Activated naive CD8-positive, alpha-beta T cell (primary cell): ENCODE data around the gene NOX3.

ENCODE experiments used
- H3K27ac Mint-ChIP-seq: one replicate; pipeline ENCODE4 v1.8.0; 2021; ENCODE audit warnings: mixed read lengths
- H3K27me3 Mint-ChIP-seq: one replicate; pipeline ENCODE4 v1.8.0; 2021; ENCODE audit warnings: mixed read lengths
- H3K36me3 Mint-ChIP-seq: one replicate; pipeline ENCODE4 v1.8.0; 2021; ENCODE audit warnings: mixed read lengths
- H3K4me1 Mint-ChIP-seq: one replicate; pipeline ENCODE4 v1.8.0; 2021; ENCODE audit warnings: low read depth, mixed read lengths
- H3K4me3 Mint-ChIP-seq: one replicate; pipeline ENCODE4 v1.8.0; 2021; ENCODE audit warnings: mild to moderate bottlenecking, mixed read lengths
- H3K9me3 Mint-ChIP-seq: one replicate; pipeline ENCODE4 v1.8.0; 2021; ENCODE audit warnings: low read depth, mixed read lengths

Gene NOX3

GRCh38 chr6:155429321-155429893 is 26.2 kb downstream of the NOX3 start:
- no peak overlapping the region for H3K27ac Mint-ChIP-seq
- no peaks in the 10 kb centered on the region for H3K27me3 Mint-ChIP-seq
- no peak overlapping the region for H3K4me3 Mint-ChIP-seq
- no peaks in the 10 kb centered on the region for H3K9me3 Mint-ChIP-seq
- H3K36me3 Mint-ChIP-seq, result no peaks in the 10 kb centered on the region
- no peaks in the 10 kb centered on the region for H3K4me1 Mint-ChIP-seq

GRCh38 chr6:155426408-155426945 is 29.2 kb downstream of the NOX3 start:
- Mint-ChIP-seq H3K27ac (peak overlapping the region; percentile 7), H3K4me1 (peaks cover 2% of the 10 kb centered on the region), H3K4me3 (no peak overlapping the region), H3K36me3 (no peaks in the 10 kb centered on the region), H3K27me3 (no peaks in the 10 kb centered on the region), H3K9me3 (no peaks in the 10 kb centered on the region)

GRCh38 chr6:155424181-155424580 is 31.5 kb downstream of the NOX3 start:
- Mint-ChIP-seq H3K27ac (no peak overlapping the region), H3K4me3 (no peak overlapping the region), H3K9me3 (no peaks in the 10 kb centered on the region), H3K4me1 (peaks cover 21% of the 10 kb centered on the region), H3K36me3 (no peaks in the 10 kb centered on the region), H3K27me3 (no peaks in the 10 kb centered on the region)

GRCh38 chr6:155422635-155423034 is 33.0 kb downstream of the NOX3 start:
- Mint-ChIP-seq H3K27ac (peak overlapping the region; percentile 42), H3K4me3 (no peak overlapping the region)

GRCh38 chr6:155420492-155420891 is 35.1 kb downstream of the NOX3 start:
- Mint-ChIP-seq H3K4me3 (no peak overlapping the region), H3K36me3 (no peaks in the 10 kb centered on the region), H3K27ac (peak overlapping the region; percentile 87), H3K9me3 (no peaks in the 10 kb centered on the region), H3K27me3 (no peaks in the 10 kb centered on the region), H3K4me1 (peaks cover 49% of the 10 kb centered on the region)

More at GRCh38 chr6:155422635-155423034, 33.0 kb downstream of the NOX3 start:
- peaks cover 36% of the 10 kb centered on the region for H3K4me1 Mint-ChIP-seq
- H3K36me3 Mint-ChIP-seq, result no peaks in the 10 kb centered on the region
- H3K27me3 Mint-ChIP-seq, result no peaks in the 10 kb centered on the region
- H3K9me3 Mint-ChIP-seq, result no peaks in the 10 kb centered on the region

GRCh38 chr6:155419161-155419560 is 36.5 kb downstream of the NOX3 start:
- Mint-ChIP-seq H3K4me3 (peak overlapping the region; percentile 76), H3K27me3 (no peaks in the 10 kb centered on the region), H3K27ac (peak overlapping the region; percentile 95), H3K4me1 (peaks cover 50% of the 10 kb centered on the region), H3K36me3 (no peaks in the 10 kb centered on the region), H3K9me3 (no peaks in the 10 kb centered on the region)

GRCh38 chr6:155418017-155418761 is 37.5 kb downstream of the NOX3 start:
- Mint-ChIP-seq H3K36me3 (no peaks in the 10 kb centered on the region), H3K4me1 (peaks cover 48% of the 10 kb centered on the region), H3K4me3 (peak overlapping the region; percentile 76)

GRCh38 chr6:155417454-155417853 is 38.2 kb downstream of the NOX3 start:
- Mint-ChIP-seq H3K27ac (peak overlapping the region; percentile 95), H3K4me1 (peaks cover 49% of the 10 kb centered on the region), H3K36me3 (no peaks in the 10 kb centered on the region), H3K27me3 (no peaks in the 10 kb centered on the region), H3K9me3 (no peaks in the 10 kb centered on the region), H3K4me3 (peak overlapping the region; percentile 76)

More at GRCh38 chr6:155418017-155418761, 37.5 kb downstream of the NOX3 start:
- H3K27ac Mint-ChIP-seq, result peak overlapping the region; percentile 95
- H3K27me3 Mint-ChIP-seq, result no peaks in the 10 kb centered on the region
- no peaks in the 10 kb centered on the region for H3K9me3 Mint-ChIP-seq

GRCh38 chr6:155415953-155416352 is 39.7 kb downstream of the NOX3 start:
- Mint-ChIP-seq H3K36me3 (no peaks in the 10 kb centered on the region), H3K4me3 (no peak overlapping the region), H3K4me1 (peaks cover 46% of the 10 kb centered on the region), H3K9me3 (no peaks in the 10 kb centered on the region), H3K27me3 (no peaks in the 10 kb centered on the region), H3K27ac (peak overlapping the region; percentile 61)

GRCh38 chr6:155414049-155414448 is 41.6 kb downstream of the NOX3 start:
- Mint-ChIP-seq H3K27me3 (no peaks in the 10 kb centered on the region), H3K4me3 (no peak overlapping the region), H3K27ac (no peak overlapping the region), H3K9me3 (no peaks in the 10 kb centered on the region), H3K4me1 (peaks cover 29% of the 10 kb centered on the region), H3K36me3 (no peaks in the 10 kb centered on the region)

GRCh38 chr6:155412335-155412734 is 43.3 kb downstream of the NOX3 start:
- no peaks in the 10 kb centered on the region for H3K27me3 Mint-ChIP-seq
- H3K9me3 Mint-ChIP-seq, result no peaks in the 10 kb centered on the region
- H3K4me3 Mint-ChIP-seq, result no peak overlapping the region
- no peaks in the 10 kb centered on the region for H3K36me3 Mint-ChIP-seq
- no peak overlapping the region for H3K27ac Mint-ChIP-seq
- peaks cover 13% of the 10 kb centered on the region for H3K4me1 Mint-ChIP-seq

GRCh38 chr6:155411154-155412052 is 44.2 kb downstream of the NOX3 start:
- Mint-ChIP-seq H3K36me3 (no peaks in the 10 kb centered on the region), H3K4me3 (no peak overlapping the region), H3K9me3 (no peaks in the 10 kb centered on the region), H3K27me3 (no peaks in the 10 kb centered on the region), H3K4me1 (peaks cover 7% of the 10 kb centered on the region), H3K27ac (no peak overlapping the region)

- no peak overlapping the region for H3K27ac Mint-ChIP-seq
- H3K4me3 Mint-ChIP-seq, result no peak overlapping the region
- H3K36me3 Mint-ChIP-seq, result no peaks in the 10 kb centered on the region
- H3K27me3 Mint-ChIP-seq, result no peaks in the 10 kb centered on the region
- H3K9me3 Mint-ChIP-seq, result no peaks in the 10 kb centered on the region
- H3K4me1 Mint-ChIP-seq, result peaks cover 1% of the 10 kb centered on the region
Measured at GRCh38 chr6:155409391-155409790, 46.2 kb downstream of the NOX3 start.

GRCh38 chr6:155408981-155409380 is 46.7 kb downstream of the NOX3 start:
- Mint-ChIP-seq H3K4me3 (no peak overlapping the region), H3K36me3 (no peaks in the 10 kb centered on the region), H3K27ac (no peak overlapping the region), H3K4me1 (peaks cover 1% of the 10 kb centered on the region), H3K9me3 (no peaks in the 10 kb centered on the region), H3K27me3 (no peaks in the 10 kb centered on the region)

- no peak overlapping the region for H3K4me3 Mint-ChIP-seq
- H3K27ac Mint-ChIP-seq, result no peak overlapping the region
- H3K9me3 Mint-ChIP-seq, result no peaks in the 10 kb centered on the region
- no peaks in the 10 kb centered on the region for H3K27me3 Mint-ChIP-seq
- H3K4me1 Mint-ChIP-seq, result peaks cover 1% of the 10 kb centered on the region
- H3K36me3 Mint-ChIP-seq, result no peaks in the 10 kb centered on the region
Measured at GRCh38 chr6:155408231-155408630, 47.4 kb downstream of the NOX3 start.
